Heart left ventricle (tissue), 13 donors: ENCODE results near the gene DYNLT5.

Source experiments
- CTCF ChIP-seq, 12 donors: fragments of 200-600 bp; sonication (generic) in 4 of 12; IDR thresholded peaks; one replicate each; pipeline versions ENCODE4 v1.5.0 to v1.8.0; 2018 to 2022; ENCODE audit warnings: antibody characterized with exemption in 12 of 12, mild to moderate bottlenecking in 5 of 12
- POLR2A ChIP-seq, 2 donors: fragments of 450-650 bp; IDR thresholded peaks; one replicate each; pipeline ENCODE4 v1.6.1; 2017; ENCODE audit warnings: antibody characterized with exemption in 2 of 2, mild to moderate bottlenecking in 2 of 2, moderate library complexity in 2 of 2
- donor health status: ischemic (EF 13 %, LVEDD 7.1; RV severe dilation, severe dysfunction).
- donor health status: DM: no; HTN: yes; CAD: no.
- donor health status: DM: no; HTN: no; CAD: no.
- donor health status: ischemic (EF 25% LVEDD 6.9; RV normal size, moderate dysfunction).
- donor health status: ischemic (EF 25% LVEDD 5.7; RV mildly dilated, moderate dysfunction).
- donor health status: ischemic (EF 35%, LVEDD 5.7; RV mildly dilated, moderate dysfunction).
- donor health status: nonischemic (EF 11% LVEDD 7.7; RV severe dilation, severe dysfunction).
- donor health status: DM: yes; HTN: yes; CAD: no.
- donor health status: PGD.
- donor health status: ischemic (EF 29% LVEDD 5.4; RV normal size, mild dysfunction).
- donor health status: nonischemic (EF 23%, LVEDD 6.1; RV moderate dilation, normal function).

GRCh38 chr1:66774438-66774837 is 22.2 kb downstream of the DYNLT5 start:
- TF ChIP-seq CTCF (IDR thresholded peaks at IDR 0.05) (no peak), POLR2A (IDR thresholded peaks at IDR 0.05) (no peak)
